CD4-positive, alpha-beta T cell treated with Interleukin-6 for 4 hours (primary cell): ENCODE results near the gene TNPO3.
A peak's percentile ranks its signal among the peaks of the same experiment; 100 is the strongest.

ENCODE experiments used
- DNase-seq: peaks from one replicate; pipeline ENCODE4 v3.0.0-alpha.2; 2020; ENCODE audit warnings: mixed read lengths

TNPO3 gene

DNA sequence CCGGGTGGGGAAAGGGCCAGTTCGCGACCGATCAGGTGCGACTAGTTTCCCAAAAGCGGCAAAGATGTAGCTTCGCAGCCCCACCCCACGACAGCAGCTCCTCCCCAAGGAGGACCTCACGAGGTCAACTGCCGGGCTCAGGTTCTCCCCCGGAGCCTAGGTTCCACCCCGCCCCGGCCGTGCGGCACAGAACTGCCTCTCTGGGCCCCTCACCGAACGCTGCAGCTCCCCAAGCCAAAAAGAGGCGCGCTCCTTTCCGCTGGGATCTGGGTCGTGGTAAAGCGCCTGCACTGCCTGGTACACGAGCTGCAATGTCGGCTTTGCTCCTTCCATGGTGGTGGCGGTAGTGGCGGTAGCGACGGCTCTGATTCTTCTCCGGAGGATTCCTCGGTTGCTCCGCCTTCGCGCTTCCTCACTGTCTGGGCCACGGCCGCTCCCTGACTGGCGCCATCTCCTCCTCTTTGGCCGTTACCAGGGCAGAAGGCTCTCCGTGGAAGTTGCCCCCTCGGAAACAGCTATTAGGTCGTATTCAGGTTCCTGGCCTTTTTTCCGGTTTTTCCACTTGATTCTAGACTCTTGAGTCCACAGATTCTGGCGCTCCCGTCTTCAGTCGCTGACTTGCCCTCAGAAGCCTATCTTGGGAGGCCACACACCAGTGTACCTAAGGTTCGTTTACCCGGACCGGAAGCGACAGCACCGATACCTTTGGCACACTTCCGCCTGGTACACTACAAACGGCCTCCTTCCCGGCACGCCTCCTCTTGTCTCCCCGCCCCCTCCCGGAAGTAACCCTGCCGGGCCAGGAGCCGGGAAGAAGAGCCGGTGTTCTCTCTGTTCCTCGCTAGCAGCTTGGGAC lies at the start of gene TNPO3:
Gene TNPO3 (minus strand): TSS at position 674 of the 856 bp plus-strand sequence. CDS start 341 bp downstream, at position 333.
- DNase-seq = peak; percentile 93

DNA sequence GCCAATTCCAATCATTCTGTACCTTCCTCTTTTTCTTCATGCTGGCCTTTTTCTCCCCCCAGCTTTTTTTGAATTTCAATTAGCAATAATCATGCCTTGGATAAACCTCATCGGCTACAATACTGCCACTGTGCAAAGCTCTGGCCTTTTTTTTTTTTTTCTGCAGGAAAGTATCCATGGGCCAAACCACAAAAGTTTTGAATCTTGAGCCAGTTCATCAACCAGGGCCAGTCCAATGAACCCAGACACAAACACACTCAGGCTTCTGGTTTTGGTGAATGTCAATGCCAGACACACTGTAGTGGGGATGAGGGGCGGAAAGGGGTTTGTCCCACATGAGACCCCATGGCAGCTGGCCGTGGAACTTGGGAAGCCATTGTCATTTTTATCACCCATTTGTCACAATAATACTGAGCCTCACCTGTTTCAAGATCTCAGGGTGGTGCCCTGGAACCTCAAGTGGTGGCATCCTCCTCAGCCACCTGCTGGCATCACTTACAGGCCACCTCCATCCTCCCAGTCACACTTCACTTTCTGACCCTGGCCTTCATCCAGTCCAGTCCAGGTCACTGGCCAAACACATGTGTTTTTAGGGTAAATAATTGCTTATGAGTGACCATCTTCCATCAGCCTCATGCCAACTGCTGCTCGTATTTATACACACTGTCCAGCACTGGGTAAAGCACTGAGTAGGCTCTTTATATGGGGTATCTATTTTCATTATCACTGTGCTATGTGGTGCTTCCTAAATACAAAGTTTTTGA lies 48.8 kb upstream of the TNPO3 start:
- no peak for DNase-seq

DNA sequence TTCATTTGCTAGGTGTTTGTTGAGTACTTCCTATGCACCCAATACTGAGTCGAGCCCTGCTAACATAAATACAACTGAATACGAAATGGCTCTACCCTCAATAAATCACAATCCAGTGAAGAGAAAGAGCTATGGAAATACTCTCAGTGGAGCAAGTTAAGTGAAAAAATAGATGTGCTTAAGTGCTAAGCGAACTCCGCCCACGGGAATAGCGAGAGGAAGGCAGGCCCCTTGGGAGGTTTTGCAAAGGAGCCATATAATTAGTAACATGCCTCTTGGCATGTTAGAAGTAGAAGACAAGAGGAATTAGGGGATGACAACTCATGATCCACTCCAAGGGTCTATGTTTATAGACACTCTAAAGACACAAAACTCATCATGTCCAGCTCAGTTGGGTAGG lies 46.8 kb upstream of the TNPO3 start:
- DNase-seq = no peak

DNA sequence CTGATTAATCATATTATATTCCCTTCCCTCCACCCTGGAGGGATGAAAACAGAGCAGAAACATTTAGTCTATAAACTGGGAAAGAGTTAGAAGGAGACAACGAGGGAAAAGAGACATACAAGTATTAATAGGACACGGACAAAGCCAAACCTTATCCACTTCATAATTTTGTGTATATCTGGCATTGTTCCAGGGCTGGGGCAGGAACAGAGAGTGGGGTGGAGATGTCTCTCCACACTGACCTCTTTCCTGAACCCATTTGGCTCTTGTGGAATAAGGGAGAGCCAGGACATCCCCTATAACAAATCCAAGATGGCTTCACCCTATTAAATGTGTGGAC lies 45.9 kb upstream of the TNPO3 start:
- DNase-seq = no peak

DNA sequence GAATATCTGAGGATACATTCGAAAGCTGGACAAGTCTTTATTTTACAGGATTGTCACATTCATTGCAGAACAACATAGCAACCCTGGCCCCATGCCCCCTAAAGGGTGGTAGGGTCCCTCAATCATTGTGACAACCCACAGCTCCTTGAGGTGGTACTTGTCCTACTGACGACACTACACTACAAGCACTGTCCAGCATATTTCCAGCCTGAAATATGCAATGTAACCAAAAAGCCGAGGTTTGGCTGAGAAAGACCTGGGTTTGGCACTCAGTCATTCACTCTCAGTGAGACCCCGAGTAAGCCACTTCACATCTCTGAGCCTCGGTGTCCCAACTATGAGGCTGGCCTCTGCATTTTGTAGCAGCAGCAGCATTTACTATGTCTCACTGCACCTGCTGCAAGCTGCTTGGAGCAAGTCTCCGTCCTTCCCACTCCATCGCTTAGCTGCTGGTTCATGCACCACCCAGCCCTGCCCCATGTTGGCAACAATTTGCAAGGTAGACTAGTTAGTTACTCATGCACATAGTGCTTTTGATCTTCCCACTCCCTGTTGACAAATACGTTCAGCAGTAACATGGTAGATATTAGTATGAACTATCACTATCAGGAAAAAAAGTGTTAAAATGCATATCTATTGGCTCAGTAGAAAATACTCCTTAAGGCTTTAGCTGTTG lies 43.6 kb upstream of the TNPO3 start:
- DNase-seq = no peak

DNA sequence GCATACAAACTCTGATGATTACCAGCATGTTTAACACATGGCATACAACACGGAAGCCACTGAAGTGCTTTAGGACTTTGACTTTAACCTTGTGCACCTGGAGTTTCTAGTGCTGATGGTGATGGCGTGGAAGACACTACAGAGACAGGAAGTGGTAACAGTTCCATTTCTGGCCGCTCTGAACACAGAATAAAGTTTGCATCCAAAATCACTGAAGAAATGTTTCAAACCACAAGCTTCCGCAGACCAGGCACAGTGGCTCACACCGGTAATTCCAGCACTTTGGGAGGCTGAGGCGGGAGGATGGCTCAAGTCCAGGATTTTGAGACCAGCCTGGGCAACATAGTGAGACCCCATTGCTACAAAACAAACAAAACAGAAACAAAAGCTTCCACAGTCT lies 40.3 kb upstream of the TNPO3 start:
- DNase-seq = peak; percentile 36

DNA sequence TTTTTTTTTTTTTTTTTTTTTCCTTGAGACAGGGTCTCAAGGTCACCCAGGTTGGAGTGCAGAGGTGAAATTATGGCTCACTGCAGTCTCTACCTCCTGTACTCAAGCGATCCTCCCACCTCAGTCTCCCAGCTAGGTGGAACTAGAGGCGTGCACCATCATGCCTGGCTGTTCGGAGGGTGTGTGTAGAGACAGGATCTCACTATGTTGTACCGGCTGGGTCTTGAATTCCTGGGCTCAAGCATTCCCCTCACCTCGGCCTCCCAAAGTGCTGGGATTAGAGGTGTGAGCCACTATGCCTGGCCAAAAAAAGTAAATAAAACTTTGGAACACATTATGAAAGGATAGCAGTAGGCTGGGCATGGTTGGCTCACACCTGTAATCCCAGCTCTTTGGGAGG lies 39.6 kb upstream of the TNPO3 start:
- DNase-seq = no peak

DNA sequence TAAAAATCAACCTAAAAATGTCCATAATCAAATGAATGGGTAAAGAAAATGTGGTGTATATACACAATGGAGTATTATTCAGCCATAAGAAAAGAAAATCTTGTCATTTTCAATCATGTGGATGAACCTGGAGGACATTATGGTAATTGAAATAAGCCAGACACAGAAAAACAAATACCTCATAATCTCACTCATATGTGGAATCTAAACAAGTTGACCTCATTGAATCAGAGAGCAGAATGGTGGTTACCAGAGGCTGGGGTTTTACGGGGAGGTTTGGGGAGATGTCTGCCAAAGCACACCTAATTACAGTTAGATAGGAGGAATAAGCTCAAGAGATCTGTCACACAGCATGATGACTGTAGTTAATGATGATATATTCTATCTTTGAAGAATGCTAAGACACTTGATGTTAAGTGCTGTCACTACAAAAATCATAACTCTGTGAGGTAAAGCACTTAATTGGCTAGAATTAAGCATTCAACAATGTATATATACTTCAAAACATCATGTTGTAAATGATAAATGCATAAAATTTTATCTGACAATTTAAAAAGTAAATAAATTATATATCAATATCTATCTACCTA lies 39.1 kb upstream of the TNPO3 start:
- no peak for DNase-seq

DNA sequence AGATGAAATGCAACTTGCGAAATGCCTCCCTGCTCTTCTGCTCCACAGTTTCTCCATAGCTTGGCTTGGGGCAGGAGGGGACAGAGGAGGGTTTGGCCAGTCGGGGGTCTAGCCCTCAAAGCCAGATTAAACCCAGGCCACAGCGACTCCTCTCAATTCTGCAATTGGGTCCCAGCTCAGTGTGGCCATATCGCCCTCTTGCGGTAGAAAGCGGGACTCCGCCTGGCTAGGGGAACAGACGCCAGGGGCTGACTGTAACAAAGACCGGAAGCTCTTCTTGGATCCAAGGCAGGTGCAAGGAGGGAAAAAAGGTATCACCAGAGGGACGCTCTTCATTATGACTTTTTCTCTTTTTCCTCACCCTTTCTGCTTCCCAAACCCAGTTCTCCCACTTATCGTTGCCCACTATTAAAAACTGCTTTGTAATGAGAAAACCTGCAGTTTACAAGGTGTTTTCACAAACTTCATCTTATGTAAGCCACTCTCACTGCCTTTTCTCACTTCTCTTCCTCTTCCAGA lies 36.6 kb upstream of the TNPO3 start:
- peak; percentile 85 for DNase-seq

DNA sequence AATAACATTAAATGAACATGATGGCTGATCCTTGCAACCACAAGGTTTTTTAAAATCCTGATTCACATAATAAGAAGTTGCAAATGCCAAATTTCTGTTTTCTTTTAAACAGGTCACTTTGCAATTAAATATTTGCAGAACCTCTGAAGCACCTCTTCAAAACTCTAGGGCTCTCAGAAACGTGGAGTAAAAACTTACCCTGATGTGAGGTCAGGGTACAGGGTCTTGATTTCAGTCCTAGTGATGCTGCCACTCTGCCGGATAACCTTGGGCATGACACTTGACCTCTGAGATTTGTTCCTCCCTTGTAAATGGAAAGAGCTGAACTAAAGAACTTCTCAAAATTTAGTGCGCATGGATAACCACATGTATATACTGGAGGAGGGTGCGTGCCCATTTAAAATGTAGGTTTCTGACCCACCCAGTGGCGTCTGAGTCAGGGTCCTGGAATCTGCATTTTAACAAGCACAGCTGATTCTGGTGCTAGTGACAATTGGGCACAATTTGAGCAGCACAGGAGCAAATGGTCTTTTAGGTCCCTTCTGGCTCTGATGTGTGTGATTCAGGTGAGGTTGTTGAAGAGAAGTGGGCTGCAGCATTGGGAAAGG lies 35.5 kb upstream of the TNPO3 start:
- DNase-seq = no peak

DNA sequence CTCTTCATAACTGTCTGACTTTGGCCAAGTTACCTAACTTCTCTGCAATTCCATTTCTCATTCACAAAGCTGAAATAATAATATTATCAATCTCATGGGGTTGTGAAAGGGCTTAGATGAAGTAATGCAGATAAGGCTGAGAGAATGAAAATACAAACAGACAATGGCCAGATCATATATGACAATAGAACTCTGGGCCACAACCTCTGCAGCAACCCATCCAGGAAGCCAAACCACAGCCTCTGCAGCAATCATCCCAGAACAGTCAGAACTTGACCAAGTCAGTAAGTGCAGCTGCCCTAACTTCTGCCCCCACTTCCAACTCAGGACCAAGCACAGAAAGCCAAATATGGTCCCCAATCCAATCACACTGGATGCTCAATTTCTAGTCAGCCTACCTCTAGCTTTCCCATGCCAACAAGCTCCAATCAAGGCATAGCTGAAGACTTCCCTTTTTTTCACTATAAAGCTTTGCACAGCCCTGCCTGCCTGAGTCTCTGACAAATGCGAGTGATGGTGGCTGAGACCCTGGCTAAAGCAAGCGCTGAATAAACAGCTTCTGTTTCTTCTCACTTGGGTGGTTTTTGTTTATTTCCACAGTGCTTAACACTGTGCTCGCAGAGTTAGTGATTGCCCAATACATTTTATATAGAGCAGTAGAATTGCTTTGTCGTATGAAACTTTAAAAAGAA lies 34.8 kb upstream of the TNPO3 start:
- no peak for DNase-seq

DNA sequence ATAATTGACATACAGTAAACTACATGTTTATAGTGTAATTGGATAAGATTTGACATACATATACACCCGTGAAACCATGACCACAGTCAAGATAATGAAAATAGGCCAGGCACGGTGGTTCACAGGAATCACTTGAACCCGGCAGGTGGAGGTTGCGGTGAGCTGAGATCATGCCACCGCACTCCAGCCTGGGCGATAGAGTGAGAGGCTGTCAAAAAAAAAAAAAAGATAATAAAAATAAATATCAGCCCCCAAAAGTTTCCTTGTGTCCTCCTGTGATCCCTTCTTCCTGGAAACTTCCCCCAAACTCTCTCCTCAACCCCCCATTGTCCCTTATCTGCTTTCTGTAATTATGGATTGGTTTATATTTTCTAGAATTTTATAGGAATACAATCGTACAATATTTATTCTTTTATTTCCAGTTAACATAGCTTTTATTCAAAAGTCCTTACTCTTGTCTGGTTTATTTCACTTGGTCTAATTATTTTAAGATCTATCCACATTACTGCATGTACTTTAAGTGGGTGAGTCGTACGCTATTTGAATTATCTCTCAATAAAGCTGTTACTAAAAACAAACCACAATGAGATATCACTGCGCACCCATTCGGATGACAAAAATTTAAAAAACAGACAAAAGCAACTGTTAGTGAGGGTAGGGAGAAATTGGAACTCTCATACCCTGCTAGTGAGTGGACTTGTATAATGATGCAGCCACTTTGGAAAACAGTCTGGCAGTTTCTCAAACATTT lies 30.1 kb upstream of the TNPO3 start:
- DNase-seq = no peak

DNA sequence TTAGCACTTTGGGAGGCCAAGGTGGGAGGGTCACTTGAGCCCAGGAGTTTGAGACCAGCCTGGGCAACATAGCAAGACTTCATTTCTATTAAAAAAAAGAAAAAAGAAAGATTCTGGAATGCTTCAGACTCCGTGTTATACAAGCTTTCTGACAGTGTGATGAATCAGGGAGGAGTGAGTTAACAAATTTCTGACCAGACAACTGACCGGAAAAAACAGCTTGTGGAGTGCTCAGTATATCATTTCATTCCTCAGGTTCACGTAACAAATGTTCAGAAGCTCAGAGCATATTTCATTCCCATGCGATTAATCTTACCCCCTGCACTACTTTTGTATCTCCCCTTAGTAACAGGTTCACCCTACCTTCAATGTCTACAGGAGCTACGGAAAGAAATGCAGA lies 28.6 kb upstream of the TNPO3 start:
- DNase-seq = no peak

DNA sequence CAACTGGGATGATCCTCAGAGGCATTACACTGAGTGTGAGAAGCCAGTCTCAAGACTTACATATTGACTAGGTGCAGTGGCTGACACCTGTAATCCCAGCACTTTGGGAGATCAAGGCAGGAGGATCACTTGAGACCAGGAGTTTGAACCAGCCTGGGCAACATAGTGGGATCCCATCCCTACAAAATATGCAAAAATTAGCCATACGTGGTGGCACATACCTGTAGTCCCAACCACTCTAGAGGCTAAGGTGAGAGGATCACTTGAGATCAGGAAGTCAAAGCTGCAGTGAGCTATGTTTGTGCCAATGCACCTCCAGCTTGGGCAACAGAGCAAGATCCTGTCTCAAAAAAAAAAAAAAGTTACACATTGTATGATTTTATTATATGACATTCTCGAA lies 23.5 kb upstream of the TNPO3 start:
- DNase-seq = no peak

DNA sequence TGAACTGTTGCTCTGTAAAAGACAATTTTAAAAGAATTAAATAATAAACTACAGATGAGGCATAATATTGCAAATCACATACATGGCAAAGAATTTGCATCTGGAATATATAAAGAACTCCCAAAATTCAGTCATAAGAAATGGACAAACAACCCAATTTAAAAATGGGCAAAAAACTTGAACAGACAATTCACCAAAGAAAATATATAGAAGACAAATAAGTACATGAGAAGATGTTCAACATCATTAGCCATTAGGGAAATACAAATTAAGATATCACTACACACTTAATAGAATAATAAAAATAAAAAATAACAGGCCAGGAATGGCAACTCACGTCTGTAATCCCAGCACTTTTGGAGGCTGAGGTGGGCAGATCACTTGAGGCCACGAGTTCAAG lies 22.0 kb upstream of the TNPO3 start:
- no peak for DNase-seq

DNA sequence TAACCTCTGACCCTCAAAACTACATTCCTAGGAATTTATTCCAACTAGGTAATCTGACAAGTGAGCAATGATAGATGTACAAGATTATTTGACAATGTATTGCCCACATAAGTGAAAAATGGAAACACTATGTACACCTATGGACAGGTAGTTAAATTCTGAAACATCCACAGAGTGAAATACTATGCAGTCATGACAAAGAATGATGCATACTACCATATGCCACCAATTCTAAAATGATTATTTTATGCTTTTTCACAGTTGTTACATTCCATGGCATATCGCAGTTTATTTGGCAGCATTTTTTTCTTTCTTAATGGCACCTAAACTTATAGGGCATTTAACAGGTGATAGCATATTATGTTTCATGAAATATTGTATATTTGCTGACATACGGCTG lies 20.1 kb upstream of the TNPO3 start:
- no peak for DNase-seq

DNA sequence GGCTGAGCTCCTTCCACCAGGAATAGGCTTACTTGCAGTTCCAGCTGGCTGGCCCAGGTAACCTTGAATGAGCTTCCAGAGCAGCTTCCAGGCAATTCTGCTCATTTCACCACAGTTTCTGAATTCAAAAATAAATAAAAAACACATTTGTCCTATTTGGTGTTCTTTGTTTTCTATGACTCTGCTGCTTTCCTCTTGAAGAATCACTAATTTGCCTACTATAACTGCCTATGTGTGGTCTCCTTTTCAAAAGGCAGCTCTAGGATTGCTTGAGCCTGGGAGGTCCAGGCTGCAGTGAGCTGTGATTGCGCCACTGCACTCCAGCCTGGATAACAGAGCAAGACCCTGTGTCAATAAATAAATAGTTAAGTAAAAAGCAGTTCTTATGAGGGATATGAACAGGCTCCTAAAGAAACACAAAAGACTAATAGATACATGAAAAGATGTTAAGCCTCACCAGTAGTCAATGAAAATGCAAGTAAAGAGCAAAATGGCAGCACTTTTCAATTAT lies 19.5 kb upstream of the TNPO3 start:
- no peak for DNase-seq

DNA sequence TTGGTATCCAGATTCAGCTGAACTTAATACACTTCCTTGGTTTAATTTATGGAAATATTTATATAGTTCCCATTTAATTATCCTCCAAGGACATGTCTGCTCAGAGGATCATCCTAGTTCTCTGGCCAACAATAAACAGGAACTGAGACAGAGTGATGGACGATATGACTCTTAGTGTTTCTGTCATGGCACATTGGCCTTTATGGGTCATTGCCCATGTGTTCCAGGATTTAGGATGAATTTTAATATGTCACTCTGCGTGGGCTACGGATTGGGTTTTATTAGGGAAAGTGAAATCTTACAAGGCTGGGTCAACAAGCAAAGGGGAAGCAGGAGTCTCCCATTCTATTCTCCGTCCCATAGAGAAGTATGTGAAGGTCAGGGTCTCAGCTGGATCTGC lies 18.8 kb upstream of the TNPO3 start:
- DNase-seq = no peak

DNA sequence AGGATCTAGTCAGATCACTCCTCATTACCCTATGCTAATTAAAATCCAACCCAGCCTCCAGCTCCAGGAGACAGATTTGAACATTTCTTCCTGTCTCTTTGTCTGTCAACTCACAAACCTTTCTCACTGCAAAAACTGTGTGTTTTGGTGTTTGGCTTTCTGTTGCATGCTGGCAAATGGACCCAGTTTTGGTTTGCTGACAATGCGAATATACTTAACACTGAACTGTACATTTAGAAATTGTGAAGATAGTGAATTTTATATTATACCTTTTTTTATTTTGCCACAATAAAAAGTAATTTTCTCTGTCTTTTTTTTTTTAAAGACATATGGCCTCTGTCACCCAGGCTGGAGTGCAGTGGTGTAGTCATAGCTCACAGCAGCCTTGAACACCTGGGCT lies 18.3 kb upstream of the TNPO3 start:
- no peak for DNase-seq

DNA sequence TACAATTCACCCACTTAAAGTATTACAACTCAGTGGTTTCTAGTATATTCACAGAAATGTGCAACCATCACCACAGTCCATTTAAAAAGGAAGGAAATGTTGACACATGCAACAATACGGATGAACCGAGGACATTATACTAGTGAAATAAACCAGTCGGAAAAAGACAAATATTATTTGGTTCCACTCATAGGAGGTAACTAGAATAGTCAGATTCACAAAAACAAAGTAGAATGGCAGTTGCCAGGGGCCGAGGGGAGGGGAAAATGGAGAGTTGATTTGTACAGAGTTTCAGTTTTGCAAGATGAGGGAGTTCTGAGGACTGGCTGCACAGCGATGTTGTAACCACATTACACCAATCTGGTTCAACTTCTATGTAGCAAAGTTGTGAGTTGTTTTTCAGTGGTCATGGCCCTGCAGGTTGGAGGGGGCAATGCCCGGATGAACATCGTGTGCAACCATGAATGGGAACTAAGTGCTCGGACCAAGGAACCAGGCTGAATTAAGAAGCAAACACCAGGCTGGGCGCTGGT lies 17.6 kb upstream of the TNPO3 start:
- no peak for DNase-seq

DNA sequence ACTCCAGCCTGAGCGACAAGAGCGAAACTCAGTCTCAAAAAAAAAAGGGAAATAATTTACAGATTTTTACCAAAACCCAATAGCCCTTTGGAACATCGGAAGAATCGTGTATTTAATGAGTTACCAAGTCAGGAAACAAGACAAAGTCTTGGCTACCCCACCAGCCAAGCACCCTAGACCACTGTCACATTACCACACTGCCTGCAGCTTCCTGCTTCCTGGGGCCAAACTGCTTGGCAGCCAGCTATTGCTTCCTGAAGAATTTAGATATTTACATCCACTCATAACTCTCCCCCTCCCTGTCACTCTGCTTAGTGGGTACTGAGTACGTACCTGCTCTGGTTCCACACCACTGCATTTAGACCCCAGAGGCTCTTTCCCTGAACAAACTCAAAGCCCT lies 14.1 kb upstream of the TNPO3 start:
- no peak for DNase-seq
